WTC11 (cell line): ENCODE data around the gene WDR1.

ENCODE experiments used
- ATF3 ChIP-seq: sonication (generic); formaldehyde crosslinking; conservative IDR thresholded peaks from 2 replicates; pipeline ENCODE4 v1.8.1; 2022; ENCODE audit warnings: mild to moderate bottlenecking, missing genetic modification reagents
- CTCF ChIP-seq: fragments of 200-600 bp; IDR thresholded peaks from 2 replicates; pipeline ENCODE4 v1.8.0; 2022; ENCODE audit warnings: antibody characterized with exemption
- ZBTB43 ChIP-seq: sonication (generic); formaldehyde crosslinking; IDR thresholded peaks from 2 replicates; pipeline ENCODE4 v1.8.1; 2023; ENCODE audit warnings: mild to moderate bottlenecking, missing genetic modification reagents

- no peak for TF ChIP-seq CTCF
- no peak for TF ChIP-seq ATF3
- TF ChIP-seq ZBTB43 (CRISPR knock-in tag) = no peak
Observed at GRCh38 chr4:10115797-10116568, 616 bp downstream of the WDR1 start.
